ENCODE data around the gene FGD6.

FGD6 gene

GRCh38 chr12:95191060-95191696, 26.1 kb downstream of the FGD6 start:
- H3K4me1 ChIP-seq (ENCODE audit: insufficient read depth, low read length): peaks cover 17% of the 10 kb centered on the region
- H3K36me3 ChIP-seq (ENCODE audit: insufficient read depth, low read length): no peaks in the 10 kb centered on the region; the same call in 1 of the 2 replicates
- no peaks in the 10 kb centered on the region for H3K9me3 ChIP-seq (ENCODE audit: control insufficient read depth, insufficient read depth, low read length)
- H3K9ac ChIP-seq (ENCODE audit: low read depth, low read length): no peak overlapping the region

GRCh38 chr12:95187865-95188415, 29.3 kb downstream of the FGD6 start:
- no peaks in the 10 kb centered on the region for H3K9me3 ChIP-seq (ENCODE audit: control insufficient read depth, insufficient read depth, low read length)
- H3K9ac ChIP-seq (ENCODE audit: low read depth, low read length): no peak overlapping the region
- peaks cover 3% of the 10 kb centered on the region; the same call in 1 of the 2 replicates for H3K36me3 ChIP-seq (ENCODE audit: insufficient read depth, low read length)
- peaks cover 17% of the 10 kb centered on the region for H3K4me1 ChIP-seq (ENCODE audit: insufficient read depth, low read length)

GRCh38 chr12:95185854-95186253, 31.4 kb downstream of the FGD6 start:
- Histone ChIP-seq H3K36me3 (ENCODE audit: insufficient read depth, low read length) (peaks cover 3% of the 10 kb centered on the region; the same call in 1 of the 2 replicates), H3K4me1 (ENCODE audit: insufficient read depth, low read length) (peaks cover 17% of the 10 kb centered on the region), H3K9me3 (ENCODE audit: control insufficient read depth, insufficient read depth, low read length) (no peaks in the 10 kb centered on the region), H3K9ac (ENCODE audit: low read depth, low read length) (no peak overlapping the region)

- Histone ChIP-seq H3K9ac (ENCODE audit: low read depth, low read length) (no peak overlapping the region), H3K36me3 (ENCODE audit: insufficient read depth, low read length) (peaks cover 3% of the 10 kb centered on the region; the same call in 1 of the 2 replicates), H3K9me3 (ENCODE audit: control insufficient read depth, insufficient read depth, low read length) (no peaks in the 10 kb centered on the region), H3K4me1 (ENCODE audit: insufficient read depth, low read length) (peaks cover 17% of the 10 kb centered on the region)
Observed at GRCh38 chr12:95185072-95185471, 32.2 kb downstream of the FGD6 start.

- no peak overlapping the region for H3K9ac ChIP-seq (ENCODE audit: low read depth, low read length)
- H3K9me3 ChIP-seq (ENCODE audit: control insufficient read depth, insufficient read depth, low read length): no peaks in the 10 kb centered on the region
- peaks cover 17% of the 10 kb centered on the region for H3K4me1 ChIP-seq (ENCODE audit: insufficient read depth, low read length)
- peaks cover 3% of the 10 kb centered on the region; the same call in 1 of the 2 replicates for H3K36me3 ChIP-seq (ENCODE audit: insufficient read depth, low read length)
Observed at GRCh38 chr12:95184121-95184520, 33.1 kb downstream of the FGD6 start.

GRCh38 chr12:95182868-95183415, 34.3 kb downstream of the FGD6 start:
- Histone ChIP-seq H3K9me3 (ENCODE audit: control insufficient read depth, insufficient read depth, low read length) (no peaks in the 10 kb centered on the region), H3K9ac (ENCODE audit: low read depth, low read length) (no peak overlapping the region), H3K4me1 (ENCODE audit: insufficient read depth, low read length) (peaks cover 7% of the 10 kb centered on the region), H3K36me3 (ENCODE audit: insufficient read depth, low read length) (peaks cover 3% of the 10 kb centered on the region; the same call in 1 of the 2 replicates)

GRCh38 chr12:95181103-95181502, 36.2 kb downstream of the FGD6 start:
- H3K36me3 ChIP-seq (ENCODE audit: insufficient read depth, low read length): peaks cover 3% of the 10 kb centered on the region; the same call in 1 of the 2 replicates
- no peaks in the 10 kb centered on the region for H3K4me1 ChIP-seq (ENCODE audit: insufficient read depth, low read length)
- H3K9ac ChIP-seq (ENCODE audit: low read depth, low read length): no peak overlapping the region
- no peaks in the 10 kb centered on the region for H3K9me3 ChIP-seq (ENCODE audit: control insufficient read depth, insufficient read depth, low read length)

- no peaks in the 10 kb centered on the region for H3K36me3 ChIP-seq (ENCODE audit: insufficient read depth, low read length)
- H3K9ac ChIP-seq (ENCODE audit: low read depth, low read length): no peak overlapping the region
- no peaks in the 10 kb centered on the region for H3K4me1 ChIP-seq (ENCODE audit: insufficient read depth, low read length)
- no peaks in the 10 kb centered on the region for H3K9me3 ChIP-seq (ENCODE audit: control insufficient read depth, insufficient read depth, low read length)
Observed at GRCh38 chr12:95179011-95179410, 38.3 kb downstream of the FGD6 start.

- no peaks in the 10 kb centered on the region for H3K4me1 ChIP-seq (ENCODE audit: insufficient read depth, low read length)
- no peaks in the 10 kb centered on the region for H3K9me3 ChIP-seq (ENCODE audit: control insufficient read depth, insufficient read depth, low read length)
- H3K9ac ChIP-seq (ENCODE audit: low read depth, low read length): no peak overlapping the region
- H3K36me3 ChIP-seq (ENCODE audit: insufficient read depth, low read length): no peaks in the 10 kb centered on the region
Observed at GRCh38 chr12:95178136-95178535, 39.1 kb downstream of the FGD6 start.

- Histone ChIP-seq H3K36me3 (ENCODE audit: insufficient read depth, low read length) (no peaks in the 10 kb centered on the region), H3K9me3 (ENCODE audit: control insufficient read depth, insufficient read depth, low read length) (no peaks in the 10 kb centered on the region), H3K4me1 (ENCODE audit: insufficient read depth, low read length) (no peaks in the 10 kb centered on the region)
Observed at GRCh38 chr12:95177201-95177768, 40.0 kb downstream of the FGD6 start.

GRCh38 chr12:95173392-95174251, 43.6 kb downstream of the FGD6 start:
- H3K9me3 ChIP-seq (ENCODE audit: control insufficient read depth, insufficient read depth, low read length): no peaks in the 10 kb centered on the region
- H3K4me1 ChIP-seq (ENCODE audit: insufficient read depth, low read length): no peaks in the 10 kb centered on the region
- H3K9ac ChIP-seq (ENCODE audit: low read depth, low read length): no peak overlapping the region
- H3K36me3 ChIP-seq (ENCODE audit: insufficient read depth, low read length): no peaks in the 10 kb centered on the region; the same call in 1 of the 2 replicates

More at GRCh38 chr12:95177201-95177768, 40.0 kb downstream of the FGD6 start:
- H3K9ac ChIP-seq (ENCODE audit: low read depth, low read length): no peak overlapping the region

GRCh38 chr12:95169368-95169767, 47.9 kb downstream of the FGD6 start:
- Histone ChIP-seq H3K9me3 (ENCODE audit: control insufficient read depth, insufficient read depth, low read length) (no peaks in the 10 kb centered on the region), H3K36me3 (ENCODE audit: insufficient read depth, low read length) (peaks cover 2% of the 10 kb centered on the region; the same call in 1 of the 2 replicates), H3K9ac (ENCODE audit: low read depth, low read length) (no peak overlapping the region), H3K4me1 (ENCODE audit: insufficient read depth, low read length) (no peaks in the 10 kb centered on the region)

GRCh38 chr12:95168746-95169145, 48.5 kb downstream of the FGD6 start:
- Histone ChIP-seq H3K9me3 (ENCODE audit: control insufficient read depth, insufficient read depth, low read length) (no peaks in the 10 kb centered on the region), H3K9ac (ENCODE audit: low read depth, low read length) (no peak overlapping the region), H3K36me3 (ENCODE audit: insufficient read depth, low read length) (peaks cover 2% of the 10 kb centered on the region; the same call in 1 of the 2 replicates), H3K4me1 (ENCODE audit: insufficient read depth, low read length) (no peaks in the 10 kb centered on the region)

GRCh38 chr12:95164656-95165055, 52.6 kb downstream of the FGD6 start:
- Histone ChIP-seq H3K9ac (ENCODE audit: low read depth, low read length) (no peak overlapping the region), H3K36me3 (ENCODE audit: insufficient read depth, low read length) (peaks cover 2% of the 10 kb centered on the region; the same call in 1 of the 2 replicates), H3K9me3 (ENCODE audit: control insufficient read depth, insufficient read depth, low read length) (no peaks in the 10 kb centered on the region), H3K4me1 (ENCODE audit: insufficient read depth, low read length) (peaks cover 5% of the 10 kb centered on the region; the same call in 1 of the 2 replicates)
